K562 (cell line): ENCODE measurements around the gene MRPL40.

Experiments used
- PHF8 ChIP-seq: fragments of 200-600 bp; sonication (generic); IDR thresholded peaks from 2 replicates; pipeline ENCODE4 v1.6.1; 2012; ENCODE audit warnings: mixed run types, mild to moderate bottlenecking, inconsistent platforms, low read length, moderate library complexity, borderline replicate concordance
- RAD21 ChIP-seq, 2 experiments: fragments of 250-450 bp in 1 of 2; fragments of 450-650 bp in 1 of 2; sonication (Bioruptor Pico) in 1 of 2; formaldehyde crosslinking in 1 of 2; IDR thresholded peaks in 1 of 2; conservative IDR thresholded peaks in 1 of 2; 2 replicates each; pipeline versions ENCODE4 v1.4.0 to v1.8.0; 2020 to 2022; ENCODE audit warnings: mild to moderate bottlenecking in 2 of 2, moderate library complexity in 1 of 2
- TAF1 ChIP-seq: IDR thresholded peaks from 2 replicates; pipeline ENCODE4 v1.6.1; 2011; ENCODE audit warnings: mild to moderate bottlenecking, low read length, moderate library complexity; ENCODE audit not compliant: insufficient read depth, control insufficient read depth, severe bottlenecking; ENCODE audit errors: extremely low read depth

DNA sequence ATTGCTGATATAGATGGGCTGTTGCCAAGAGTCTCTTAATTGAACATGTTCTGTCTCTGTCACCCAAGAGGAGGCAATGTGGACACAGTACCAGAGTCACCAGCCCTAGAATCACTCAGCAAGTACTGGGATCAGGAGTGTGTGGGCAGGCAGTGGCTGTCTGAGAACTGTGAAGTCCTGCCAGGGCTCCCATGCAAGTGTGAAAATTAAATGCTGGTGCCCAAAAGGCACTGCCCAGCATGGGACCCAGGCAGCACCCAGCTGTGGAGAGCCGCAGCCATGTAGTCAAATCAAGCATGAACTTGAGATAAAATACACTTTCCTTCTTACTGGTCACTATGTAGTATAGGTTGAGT is 20.7 kb upstream of the MRPL40 start:
- TF ChIP-seq TAF1 (no peak), RAD21 (CRISPR knock-in tag; conservative IDR thresholded peaks at IDR 0.05 in 1 of 2, IDR thresholded peaks at IDR 0.05 in 1 of 2) (no peak), PHF8 (no peak)
